Inferior parietal cortex (tissue), 1 donor: ENCODE measurements around the gene CHAF1A.
A peak's percentile ranks its signal among the peaks of the same experiment; 100 is the strongest.

Source experiments
- DNase-seq: peaks from one replicate; pipeline ENCODE4 v3.0.0-alpha.2; 2016; ENCODE audit errors: extremely low spot score

CHAF1A gene, protein sequence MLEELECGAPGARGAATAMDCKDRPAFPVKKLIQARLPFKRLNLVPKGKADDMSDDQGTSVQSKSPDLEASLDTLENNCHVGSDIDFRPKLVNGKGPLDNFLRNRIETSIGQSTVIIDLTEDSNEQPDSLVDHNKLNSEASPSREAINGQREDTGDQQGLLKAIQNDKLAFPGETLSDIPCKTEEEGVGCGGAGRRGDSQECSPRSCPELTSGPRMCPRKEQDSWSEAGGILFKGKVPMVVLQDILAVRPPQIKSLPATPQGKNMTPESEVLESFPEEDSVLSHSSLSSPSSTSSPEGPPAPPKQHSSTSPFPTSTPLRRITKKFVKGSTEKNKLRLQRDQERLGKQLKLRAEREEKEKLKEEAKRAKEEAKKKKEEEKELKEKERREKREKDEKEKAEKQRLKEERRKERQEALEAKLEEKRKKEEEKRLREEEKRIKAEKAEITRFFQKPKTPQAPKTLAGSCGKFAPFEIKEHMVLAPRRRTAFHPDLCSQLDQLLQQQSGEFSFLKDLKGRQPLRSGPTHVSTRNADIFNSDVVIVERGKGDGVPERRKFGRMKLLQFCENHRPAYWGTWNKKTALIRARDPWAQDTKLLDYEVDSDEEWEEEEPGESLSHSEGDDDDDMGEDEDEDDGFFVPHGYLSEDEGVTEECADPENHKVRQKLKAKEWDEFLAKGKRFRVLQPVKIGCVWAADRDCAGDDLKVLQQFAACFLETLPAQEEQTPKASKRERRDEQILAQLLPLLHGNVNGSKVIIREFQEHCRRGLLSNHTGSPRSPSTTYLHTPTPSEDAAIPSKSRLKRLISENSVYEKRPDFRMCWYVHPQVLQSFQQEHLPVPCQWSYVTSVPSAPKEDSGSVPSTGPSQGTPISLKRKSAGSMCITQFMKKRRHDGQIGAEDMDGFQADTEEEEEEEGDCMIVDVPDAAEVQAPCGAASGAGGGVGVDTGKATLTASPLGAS

DNA sequence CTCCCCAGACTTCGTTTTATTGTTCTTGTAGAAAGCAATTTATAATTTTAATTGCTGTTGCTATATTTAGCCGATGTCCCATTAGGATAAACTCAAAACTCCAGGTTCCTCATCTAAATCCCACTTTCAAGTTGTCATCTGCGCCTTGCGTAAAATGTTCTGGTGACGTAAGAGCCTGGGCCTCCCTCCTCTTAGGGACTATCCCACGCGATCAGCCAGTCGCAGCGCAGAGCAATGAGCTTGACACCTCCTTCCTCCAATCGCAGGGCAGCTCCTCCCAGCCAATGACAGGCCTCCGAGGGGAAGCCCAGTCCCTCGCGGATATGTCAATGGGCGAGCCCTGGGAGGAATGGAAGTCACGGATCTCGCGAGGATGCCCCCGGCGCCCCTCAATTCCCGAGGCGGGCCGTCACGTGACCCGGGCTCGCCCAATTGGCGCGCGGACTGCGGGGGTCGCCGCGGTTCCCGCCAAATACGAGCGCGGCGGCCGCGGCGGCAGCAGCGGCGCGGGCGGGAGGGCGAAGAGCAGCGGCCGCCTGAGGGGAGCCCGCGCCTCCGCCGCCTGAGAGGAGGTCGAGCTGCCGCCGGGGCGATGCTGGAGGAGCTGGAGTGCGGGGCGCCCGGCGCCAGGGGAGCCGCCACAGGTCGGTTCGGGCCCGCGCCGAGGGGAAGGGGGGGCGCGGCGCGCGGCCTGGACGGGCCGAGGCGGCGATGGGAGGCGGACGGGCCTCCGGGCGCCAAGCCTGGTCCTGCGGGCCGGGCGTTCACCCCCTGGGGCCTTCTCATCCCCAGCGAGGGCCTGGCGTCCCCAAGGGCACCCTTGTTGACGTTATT, at the start of gene CHAF1A:
Gene CHAF1A (plus strand): TSS at position 470 of the 834 bp plus-strand sequence. CDS start 123 bp downstream, at position 593.
- peak; percentile 100 for DNase-seq

DNA sequence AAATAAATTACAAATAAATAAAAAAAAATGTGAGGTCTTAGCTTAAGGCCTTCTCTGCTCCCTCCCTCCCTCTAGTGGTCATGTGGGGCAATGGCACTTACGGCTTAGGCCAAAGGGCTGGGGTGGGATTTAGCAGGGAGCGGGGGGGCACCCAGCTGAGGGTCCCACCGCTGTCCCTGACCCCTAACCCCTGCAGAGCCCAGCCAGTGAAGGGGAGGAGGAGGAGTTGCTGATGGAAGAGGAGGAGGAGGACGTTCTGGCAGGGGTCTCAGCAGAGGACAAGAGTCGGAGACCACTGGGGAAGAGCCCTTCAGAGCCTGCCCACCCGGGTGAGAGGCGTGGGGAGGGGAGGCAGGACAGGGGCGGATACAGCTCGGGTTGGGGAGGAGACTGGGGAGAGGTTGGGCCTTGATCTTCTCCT, 49.7 kb upstream of the CHAF1A start:
- DNase-seq, result peak; percentile 52

DNA sequence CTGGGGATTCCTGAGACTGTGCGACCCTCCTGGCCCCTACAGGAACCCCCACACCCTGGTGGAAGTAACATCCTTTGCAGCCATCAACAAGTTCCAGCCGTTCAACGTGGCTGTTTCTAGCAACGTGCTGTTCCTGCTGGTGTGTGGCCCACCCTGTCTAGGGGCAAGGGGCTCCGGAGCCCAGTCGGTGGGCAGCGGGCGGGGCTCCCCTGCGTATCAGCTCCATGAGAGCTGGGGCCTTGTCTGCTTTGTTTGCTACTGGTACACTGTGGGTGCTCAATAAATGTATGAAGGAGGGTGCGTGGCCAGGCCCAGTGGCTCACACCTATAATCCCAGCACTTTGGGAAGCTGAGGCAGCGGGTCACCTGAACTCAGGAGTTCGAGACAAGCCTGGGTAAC, 48.2 kb upstream of the CHAF1A start:
- no peak for DNase-seq

DNA sequence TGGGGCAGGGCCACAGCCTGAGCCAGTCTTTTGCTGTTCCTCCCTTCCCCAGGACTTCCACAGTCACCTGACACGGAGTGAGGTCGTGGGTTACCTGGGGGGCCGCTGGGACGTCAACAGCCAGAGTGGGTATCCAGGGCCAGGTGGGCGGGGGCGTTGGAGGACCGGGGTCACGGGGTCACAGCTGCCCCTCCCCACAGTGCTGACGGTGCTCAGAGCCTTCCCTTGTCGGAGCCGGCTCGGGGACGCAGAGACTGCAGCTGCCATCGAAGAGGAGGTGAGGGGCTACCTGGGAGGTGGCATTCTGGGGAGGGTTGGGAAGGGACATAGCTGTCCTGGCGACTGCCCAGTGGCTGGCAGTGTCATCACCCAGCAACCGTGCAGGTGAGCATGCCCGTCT, 47.5 kb upstream of the CHAF1A start:
- no peak for DNase-seq

DNA sequence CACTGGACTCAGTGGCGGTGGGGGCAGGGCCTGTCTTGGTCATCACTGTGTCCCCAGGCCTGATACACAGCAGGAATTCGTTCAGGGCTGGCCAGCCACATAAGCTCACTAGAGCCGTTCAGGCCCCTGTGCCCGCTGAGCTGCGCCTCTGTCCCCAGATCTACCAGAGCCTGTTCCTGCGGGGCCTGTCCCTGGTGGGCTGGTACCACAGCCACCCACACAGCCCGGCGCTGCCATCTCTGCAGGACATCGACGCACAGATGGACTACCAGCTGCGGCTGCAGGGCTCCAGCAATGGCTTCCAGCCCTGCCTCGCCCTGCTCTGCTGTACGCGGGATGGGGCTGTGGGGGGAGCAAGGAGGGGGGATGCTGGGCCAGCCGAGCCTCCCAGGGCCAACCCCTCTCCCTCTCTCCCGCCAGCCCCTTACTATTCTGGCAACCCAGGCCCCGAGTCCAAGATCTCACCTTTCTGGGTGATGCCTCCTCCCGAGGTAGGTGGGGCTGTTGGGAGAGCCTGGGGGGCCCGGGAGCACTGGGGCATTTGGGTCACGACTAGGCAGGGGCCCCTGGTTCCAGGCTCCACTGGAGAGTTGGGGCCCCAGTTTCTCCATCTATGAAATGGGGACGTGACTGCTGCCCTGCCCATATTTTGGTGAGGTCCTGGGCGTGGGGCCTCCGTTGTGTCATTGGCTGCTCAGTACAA, 45.2 kb upstream of the CHAF1A start:
- no peak for DNase-seq

DNA sequence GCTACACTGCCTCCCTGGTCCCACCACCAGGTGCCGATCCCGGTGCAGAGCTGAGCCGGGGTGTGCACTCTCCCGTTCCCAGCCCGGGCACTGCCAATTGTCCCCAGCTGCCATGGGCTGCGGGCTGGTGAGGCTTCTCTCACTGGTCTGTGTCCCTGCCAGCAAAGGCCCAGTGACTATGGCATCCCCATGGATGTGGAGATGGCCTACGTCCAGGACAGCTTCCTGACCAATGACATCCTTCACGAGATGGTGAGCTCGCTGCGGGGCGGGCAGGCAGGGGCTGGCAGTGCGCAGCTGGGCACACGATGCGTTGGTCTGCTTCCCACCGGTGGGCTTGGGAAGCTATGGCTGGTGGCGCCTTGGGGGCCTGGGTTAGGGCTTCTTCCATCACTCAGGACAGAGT, 44.5 kb upstream of the CHAF1A start:
- DNase-seq, result no peak

DNA sequence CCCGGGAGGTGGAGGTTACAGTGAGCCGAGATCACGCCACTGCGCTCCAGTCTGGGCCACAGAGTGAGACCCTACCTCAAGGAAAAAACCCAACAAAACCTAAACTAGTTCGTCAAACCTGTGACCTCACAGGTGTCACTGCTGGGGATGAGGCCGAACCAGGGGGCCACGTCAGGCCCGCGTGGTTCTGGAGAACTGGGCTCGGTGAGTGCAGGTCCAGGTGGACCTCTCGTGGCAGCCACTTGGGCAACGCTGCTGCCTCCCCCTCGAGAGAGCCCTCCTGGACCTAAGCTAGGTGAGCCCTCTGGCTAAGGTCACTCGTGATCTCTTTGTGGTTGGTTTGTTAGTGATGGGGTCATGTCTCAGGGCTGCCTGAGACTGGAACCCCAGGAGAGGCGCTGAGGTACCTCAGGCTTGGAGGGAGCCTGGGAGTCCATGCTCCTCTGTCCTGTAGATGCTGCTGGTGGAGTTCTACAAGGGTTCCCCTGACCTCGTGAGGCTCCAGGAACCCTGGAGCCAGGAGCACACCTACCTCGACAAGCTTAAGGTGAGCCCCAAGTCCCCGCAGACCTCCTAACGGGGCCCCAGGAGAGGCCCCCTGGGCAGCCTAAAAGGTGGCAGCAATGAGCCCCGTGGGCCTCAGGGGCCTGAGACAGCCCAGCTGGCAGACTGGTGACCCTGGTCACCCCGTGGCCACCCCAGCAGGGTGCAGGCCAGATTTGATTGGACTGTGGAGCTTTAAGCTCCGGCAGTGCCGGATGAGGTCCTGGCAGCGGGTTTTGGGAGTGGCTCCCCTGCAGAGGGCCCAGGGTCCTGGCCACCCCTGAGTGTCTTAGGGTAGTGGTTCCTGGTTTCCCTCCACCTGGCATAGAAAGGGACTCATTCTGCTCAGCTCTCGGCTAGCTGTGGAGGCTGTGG, 43.5 kb upstream of the CHAF1A start:
- DNase-seq, result no peak

DNA sequence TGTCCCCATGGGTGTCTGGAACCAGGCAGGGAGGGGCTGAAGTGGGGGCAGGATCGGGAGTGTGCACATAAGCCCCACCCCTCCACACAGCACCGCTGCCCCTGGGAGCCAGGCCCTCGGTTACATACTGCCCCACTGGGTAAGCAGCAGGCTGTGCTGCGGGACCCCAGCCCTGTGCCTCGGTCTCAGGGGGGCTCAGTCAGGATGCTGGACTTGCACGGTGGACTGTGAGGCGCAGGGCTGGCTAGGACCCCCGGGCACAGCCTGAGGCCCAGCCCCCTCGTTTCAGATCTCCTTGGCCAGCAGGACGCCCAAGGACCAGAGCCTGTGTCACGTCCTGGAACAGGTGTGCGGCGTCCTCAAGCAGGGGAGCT, 42.8 kb upstream of the CHAF1A start:
- DNase-seq, result no peak

DNA sequence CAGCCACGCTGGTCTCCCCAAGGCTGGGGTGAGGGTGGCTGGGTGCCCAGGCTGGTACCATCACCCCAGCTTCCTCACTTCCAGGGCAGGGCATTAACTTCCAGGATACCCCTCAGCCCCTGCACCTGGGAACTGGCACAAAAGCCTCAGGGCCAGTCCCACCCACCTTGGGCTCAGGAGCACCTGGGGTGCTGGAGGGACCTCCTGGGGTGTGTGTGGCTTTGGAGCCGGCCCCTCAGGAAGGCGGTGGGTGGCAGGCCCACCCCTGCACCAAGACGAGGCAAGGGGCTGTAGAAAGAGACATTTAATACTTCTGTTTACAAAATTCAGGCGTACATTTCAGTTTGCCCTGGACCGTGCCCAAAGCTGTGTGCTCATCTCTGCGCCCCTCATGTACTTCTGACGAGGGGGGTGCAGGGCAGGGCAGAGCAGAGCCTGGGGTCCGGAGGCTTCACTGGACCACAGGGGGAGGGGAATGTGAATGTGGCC, 42.3 kb upstream of the CHAF1A start:
- no peak for DNase-seq

DNA sequence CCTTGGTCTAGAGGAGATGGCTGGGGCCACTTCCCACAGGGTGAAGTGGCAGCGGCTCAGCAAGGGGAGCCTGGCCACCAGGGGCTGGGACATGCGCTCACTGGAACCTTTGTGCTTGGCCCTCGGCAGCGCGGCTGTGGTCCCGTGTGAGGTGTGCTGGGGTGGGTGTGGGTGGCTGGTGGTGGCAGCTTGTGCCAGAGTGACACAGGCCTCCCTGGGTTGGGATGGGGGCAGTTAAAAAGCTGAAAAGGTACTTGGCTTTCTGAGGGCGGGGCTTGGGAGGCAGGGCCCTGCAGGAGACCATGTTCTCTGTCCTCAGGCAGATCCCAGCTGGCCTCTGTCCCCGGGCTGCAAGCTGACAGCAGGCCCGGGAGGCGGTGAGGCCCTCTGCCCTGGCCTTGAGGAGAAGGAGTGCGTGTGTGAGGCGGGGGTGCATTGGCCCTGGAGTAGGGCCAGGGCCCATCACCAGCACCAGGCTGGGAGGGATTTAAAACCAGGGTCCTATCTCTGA, 41.7 kb upstream of the CHAF1A start:
- no peak for DNase-seq

DNA sequence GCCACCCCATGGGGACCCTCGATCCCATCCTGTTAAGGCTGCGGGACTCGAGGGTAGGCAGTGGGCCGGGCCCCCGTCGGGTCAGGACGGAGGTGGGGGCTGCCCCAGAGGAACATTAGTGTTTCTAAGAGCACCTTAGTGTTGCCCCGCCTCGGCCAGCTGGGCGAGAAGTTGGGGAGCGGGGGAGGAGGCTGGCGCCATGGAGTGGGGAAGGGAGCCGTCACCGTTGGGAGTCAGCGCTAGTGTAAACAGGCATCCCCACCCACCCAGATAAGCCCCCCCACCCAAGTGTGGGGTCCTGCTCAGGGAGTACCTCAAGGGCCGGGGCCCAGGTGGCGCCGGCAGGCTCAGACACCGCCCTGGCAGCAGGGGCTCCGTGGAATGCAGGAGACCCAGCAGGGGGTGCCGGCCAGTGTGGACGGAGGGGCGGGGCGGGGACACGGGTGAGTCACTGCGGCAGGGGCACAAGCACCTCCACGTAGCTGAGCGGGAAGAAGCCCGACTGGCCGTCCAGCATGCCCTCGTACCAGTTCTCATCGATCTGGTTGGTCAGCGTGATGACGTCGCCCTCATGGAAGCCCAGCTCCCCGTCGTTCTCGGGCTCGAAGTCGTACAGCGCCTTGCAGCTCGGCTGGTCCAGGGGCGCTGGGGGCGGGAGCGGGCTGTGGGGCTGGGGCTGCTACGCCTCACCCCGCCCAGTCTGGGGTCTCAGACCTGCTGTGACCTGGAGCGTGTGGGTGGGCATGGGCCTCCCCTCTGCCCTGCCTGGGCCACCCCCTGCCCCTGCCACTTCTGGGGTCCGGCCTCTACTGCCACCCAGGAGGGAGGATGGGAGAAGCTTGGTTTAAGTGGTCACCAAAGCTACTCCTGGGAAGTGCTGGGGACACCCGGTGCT, 41.0 kb upstream of the CHAF1A start:
- no peak for DNase-seq

DNA sequence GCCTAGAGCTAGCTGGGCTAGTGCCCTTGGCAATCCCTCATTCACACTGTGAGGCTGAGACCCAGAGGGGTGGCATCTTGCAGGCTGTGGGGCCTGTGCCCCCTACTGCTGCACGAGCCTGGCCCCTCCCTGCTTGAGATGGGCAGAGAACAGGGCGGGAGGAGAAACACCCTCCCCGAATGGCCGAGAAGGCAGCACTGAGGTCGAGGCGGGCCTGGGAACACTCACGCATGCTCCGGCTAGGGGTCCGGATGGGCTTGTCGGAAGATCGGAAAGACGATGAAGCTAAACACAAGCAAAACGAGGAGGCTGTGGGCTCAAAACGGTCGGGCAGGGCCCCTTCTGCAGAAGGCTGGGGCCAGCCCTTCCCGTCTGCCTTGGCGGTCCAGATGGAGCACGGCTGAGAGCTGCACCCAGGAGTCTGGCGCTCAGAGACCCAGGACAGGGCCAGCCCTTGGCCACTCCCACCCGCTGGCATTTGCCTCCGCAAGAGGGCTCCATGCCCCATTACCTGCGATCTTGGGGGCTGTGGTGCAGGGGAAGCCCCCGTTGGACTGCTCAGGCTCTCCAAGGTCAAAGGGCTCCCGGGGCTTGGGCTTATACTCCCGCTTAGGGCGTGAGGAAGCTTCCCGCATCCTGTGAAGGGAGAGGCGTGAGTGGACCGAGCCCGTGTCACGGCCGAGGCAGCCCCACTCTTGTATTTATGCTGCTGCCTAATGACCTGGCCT, 40.2 kb upstream of the CHAF1A start:
- no peak for DNase-seq

DNA sequence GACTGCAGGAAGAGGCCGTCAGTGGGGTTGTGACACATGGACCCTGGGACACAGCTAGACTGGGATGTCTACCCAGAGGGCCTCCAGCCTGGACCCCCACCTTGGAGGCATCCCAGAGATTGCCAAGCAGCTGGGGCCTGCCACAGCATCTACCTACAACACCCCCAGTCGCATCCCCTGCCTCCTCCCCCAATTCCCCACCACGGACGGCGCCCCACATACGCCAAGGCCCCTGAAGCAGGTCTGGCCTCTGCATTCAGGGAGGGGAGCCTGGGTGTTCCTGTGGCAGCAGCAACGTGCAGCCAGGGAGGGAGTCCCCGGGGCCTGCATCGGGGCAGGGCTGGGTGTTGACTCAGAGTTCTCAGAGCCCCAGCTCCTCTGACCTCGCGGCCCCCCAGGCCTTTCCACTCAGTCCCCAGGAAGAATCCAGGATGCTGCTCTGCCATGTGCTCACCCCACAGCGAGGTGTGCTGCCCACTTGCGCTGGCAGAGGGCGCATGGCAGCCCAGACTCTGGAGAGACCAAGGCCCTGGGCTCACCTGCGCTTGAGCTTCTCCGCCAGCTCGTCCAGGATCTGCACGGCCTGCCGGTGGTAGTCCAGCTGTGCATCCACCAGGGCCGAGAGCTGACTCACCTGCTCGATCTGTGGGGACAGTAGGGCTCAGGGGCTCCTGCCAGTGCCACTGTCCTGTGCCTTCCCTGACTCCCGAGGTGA, 39.5 kb upstream of the CHAF1A start:
- no peak for DNase-seq

DNA sequence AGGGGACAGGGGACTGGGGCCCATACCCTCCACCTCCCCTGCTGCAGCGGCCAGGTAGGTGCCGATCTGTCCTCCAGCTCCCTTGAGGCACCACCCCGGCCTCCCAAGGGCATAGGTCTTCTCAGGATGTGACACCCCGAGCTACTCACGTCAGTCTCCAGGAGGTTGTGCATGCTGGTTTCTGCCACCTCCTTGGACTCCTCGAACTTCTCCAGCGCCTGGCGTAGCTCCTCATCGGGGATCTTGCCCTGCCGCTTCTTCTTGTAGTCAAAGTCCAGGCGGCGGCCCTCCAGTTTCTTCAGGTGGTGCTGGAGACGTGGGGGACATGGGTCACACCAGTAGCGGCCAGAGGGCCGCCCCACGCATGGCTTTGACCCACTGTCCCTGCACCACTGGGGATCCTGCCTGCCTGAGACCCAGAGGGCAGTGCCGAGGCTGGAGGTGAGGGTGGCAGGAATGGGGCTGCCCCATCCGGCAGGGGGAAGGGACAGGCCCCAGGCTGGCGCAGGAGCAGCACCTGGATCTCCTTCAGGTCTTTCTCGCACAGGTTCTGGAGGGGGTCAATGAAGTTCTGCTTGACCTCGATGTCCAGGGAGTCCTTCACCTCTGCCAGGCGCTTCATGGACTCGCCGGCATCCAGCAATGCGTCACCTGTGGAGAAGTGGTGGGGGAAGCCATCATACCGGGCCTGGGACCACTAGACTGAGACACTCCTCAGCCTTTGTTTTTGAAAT, 38.7 kb upstream of the CHAF1A start:
- DNase-seq, result no peak

DNA sequence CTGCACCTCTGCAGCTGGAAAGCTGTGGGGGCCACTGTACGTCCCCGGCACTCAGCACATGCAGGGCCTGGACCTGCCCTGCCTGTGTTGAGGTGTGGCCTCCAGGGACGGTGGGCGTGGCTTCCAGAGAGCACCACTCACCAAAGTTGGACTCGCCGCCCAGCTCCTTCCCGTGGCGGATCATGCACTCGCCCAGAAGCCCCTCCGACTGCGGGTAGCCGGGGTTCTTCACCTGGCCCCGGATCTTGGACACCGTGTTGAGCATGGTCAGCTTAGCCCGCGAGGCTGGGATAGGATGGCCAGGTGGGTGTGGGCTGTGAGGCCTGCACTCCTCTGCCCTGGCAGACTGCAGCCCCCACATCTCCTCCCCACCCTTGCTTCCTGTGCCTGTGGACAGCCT, 37.1 kb upstream of the CHAF1A start:
- DNase-seq, result no peak

DNA sequence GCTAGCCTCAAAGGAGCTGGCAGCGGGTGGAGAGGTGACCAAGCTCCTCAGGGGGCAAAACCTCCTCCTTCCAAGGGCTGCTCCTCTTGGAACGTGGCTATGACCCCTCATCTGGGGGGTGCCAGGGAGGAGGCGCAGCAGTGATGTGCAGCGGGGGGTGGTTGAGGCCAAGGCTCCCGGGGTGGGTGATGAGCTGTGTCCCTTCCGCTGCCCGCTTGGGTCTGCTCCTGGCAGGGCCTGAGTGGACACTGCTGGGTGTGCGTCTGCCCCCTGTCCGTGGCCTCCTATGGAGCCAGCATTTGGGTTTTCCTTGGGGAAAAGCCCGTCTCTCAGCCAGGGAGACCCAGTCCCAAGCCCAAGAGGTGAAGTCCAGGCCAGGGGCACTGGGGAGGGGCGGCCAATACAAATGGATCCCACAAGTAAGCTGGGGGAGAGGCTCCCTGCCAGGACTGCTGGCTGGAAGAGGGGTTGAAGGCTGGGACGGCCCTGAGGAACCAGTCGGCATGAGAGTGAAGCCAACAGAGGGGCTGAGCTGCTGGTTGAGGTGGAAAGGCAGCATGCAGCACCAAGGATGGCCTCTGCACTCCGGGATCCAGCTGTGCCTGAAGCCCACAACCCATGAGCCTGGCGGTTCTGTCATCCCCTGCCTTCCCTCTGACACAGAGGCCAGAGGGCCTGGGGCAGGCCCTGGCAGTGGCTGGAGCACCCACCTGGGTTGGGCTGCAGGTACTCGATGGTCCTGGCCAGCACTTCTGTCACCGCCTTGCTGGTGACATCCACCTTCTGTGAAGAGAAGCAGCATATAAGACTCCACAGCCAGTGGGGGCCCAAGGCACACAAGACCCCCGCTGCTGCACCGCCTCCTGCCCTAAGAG, 36.4 kb upstream of the CHAF1A start:
- DNase-seq, result no peak
